Uterus (tissue), 2 donors: ENCODE data around the gene SYVN1.

ENCODE experiments used
- POLR2A ChIP-seq, 2 donors: fragments of 450-650 bp; IDR thresholded peaks; one replicate each; pipeline ENCODE4 v1.6.1; 2016; ENCODE audit warnings: antibody characterized with exemption in 2 of 2, mild to moderate bottlenecking in 1 of 2, moderate library complexity in 1 of 2
- TF ChIP-seq, protein P1 (sequence below), 4 experiments: fragments of 200-600 bp in 2 of 4; fragments of 450-650 bp in 2 of 4; sonication (generic) in 2 of 4; IDR thresholded peaks; one replicate each; pipeline ENCODE4 v1.5.1; 2016 to 2019; ENCODE audit warnings: antibody characterized with exemption in 4 of 4, mild to moderate bottlenecking in 2 of 4, moderate library complexity in 1 of 4

DNA sequence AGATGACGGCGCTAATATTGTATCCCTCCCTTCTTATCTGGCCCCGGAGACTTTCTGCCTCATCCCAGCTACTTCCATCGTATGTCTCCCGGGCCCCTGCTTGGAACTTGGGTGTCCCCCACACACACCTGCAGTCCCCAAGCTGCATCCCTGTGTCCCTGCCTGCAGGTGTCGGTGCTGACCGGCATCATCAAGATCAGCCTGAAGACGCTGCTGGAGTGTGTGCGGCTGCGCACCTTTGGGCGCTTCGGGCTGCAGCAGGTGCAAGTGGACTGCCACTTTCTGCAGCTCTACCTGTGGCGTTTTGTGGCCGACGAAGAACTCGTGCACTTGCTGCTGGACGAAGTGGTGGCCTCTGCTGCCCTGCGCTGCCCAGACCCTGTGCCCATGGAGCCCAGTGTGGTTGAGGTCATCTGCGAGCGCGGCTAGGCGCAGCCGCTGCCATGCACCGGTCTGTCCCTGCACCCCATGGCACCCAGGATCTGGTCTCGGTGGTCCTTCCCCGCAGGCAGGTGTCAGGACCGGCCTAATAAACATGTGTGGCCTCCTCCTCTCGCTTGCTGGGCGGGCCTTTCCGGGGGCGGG, 23.1 kb downstream of the SYVN1 start:
- TF ChIP-seq, protein P1, sequence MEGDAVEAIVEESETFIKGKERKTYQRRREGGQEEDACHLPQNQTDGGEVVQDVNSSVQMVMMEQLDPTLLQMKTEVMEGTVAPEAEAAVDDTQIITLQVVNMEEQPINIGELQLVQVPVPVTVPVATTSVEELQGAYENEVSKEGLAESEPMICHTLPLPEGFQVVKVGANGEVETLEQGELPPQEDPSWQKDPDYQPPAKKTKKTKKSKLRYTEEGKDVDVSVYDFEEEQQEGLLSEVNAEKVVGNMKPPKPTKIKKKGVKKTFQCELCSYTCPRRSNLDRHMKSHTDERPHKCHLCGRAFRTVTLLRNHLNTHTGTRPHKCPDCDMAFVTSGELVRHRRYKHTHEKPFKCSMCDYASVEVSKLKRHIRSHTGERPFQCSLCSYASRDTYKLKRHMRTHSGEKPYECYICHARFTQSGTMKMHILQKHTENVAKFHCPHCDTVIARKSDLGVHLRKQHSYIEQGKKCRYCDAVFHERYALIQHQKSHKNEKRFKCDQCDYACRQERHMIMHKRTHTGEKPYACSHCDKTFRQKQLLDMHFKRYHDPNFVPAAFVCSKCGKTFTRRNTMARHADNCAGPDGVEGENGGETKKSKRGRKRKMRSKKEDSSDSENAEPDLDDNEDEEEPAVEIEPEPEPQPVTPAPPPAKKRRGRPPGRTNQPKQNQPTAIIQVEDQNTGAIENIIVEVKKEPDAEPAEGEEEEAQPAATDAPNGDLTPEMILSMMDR (IDR thresholded peaks at IDR 0.05): no peak
- no peak for TF ChIP-seq POLR2A (IDR thresholded peaks at IDR 0.05)
